Endothelial cell of umbilical vein (primary cell): ENCODE measurements around the gene NRG3.

Experiments
- MYC ChIP-seq: IDR thresholded peaks from one replicate; pipeline ENCODE4 v1.6.1; 2011; ENCODE audit warnings: mild to moderate bottlenecking, low read depth, low read length
- POLR2A ChIP-seq: IDR thresholded peaks from 2 replicates; pipeline ENCODE4 v1.6.1; 2012; ENCODE audit warnings: low read depth, mild to moderate bottlenecking, control low read depth, low read length
- TF ChIP-seq, protein P1 (sequence below), 2 donors: IDR thresholded peaks; 1 replicate in 1 of 2; 2 replicates in 1 of 2; pipeline ENCODE4 v1.5.1; 2011; ENCODE audit warnings: low read length in 2 of 2, mild to moderate bottlenecking in 2 of 2, moderate library complexity in 2 of 2, control low read depth in 1 of 2, inconsistent platforms in 1 of 2, low read depth in 1 of 2; ENCODE audit not compliant: insufficient read depth in 1 of 2; ENCODE audit errors: extremely low read depth in 1 of 2

GRCh38 chr10:82084496-82084895 lies 209.5 kb downstream of the NRG3 start:
- TF ChIP-seq, protein P1, sequence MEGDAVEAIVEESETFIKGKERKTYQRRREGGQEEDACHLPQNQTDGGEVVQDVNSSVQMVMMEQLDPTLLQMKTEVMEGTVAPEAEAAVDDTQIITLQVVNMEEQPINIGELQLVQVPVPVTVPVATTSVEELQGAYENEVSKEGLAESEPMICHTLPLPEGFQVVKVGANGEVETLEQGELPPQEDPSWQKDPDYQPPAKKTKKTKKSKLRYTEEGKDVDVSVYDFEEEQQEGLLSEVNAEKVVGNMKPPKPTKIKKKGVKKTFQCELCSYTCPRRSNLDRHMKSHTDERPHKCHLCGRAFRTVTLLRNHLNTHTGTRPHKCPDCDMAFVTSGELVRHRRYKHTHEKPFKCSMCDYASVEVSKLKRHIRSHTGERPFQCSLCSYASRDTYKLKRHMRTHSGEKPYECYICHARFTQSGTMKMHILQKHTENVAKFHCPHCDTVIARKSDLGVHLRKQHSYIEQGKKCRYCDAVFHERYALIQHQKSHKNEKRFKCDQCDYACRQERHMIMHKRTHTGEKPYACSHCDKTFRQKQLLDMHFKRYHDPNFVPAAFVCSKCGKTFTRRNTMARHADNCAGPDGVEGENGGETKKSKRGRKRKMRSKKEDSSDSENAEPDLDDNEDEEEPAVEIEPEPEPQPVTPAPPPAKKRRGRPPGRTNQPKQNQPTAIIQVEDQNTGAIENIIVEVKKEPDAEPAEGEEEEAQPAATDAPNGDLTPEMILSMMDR (IDR thresholded peaks at IDR 0.05; ENCODE audit: extremely low read depth in 1 of 2, insufficient read depth in 1 of 2, low read depth in 1 of 2, low read length in 2 of 2) = no peak
- TF ChIP-seq POLR2A (no peak), MYC (no peak)
